ENCODE data around the gene ZBED4.

Gene ZBED4

GRCh38 chr22:49856766-49857618, 3.3 kb downstream of the ZBED4 start:
- DNase-seq = no peak

GRCh38 chr22:49858827-49859226, 5.2 kb downstream of the ZBED4 start:
- no peak for DNase-seq

- no peak for DNase-seq
Measured at GRCh38 chr22:49861642-49862495, 8.2 kb downstream of the ZBED4 start.

- no peak for DNase-seq
Measured at GRCh38 chr22:49862496-49862776, 8.8 kb downstream of the ZBED4 start.

- DNase-seq = no peak
Measured at GRCh38 chr22:49863931-49864330, 10.3 kb downstream of the ZBED4 start.

GRCh38 chr22:49865156-49865555, 11.5 kb downstream of the ZBED4 start:
- no peak for DNase-seq

- no peak for DNase-seq
Measured at GRCh38 chr22:49866134-49866533, 12.5 kb downstream of the ZBED4 start.

- no peak for DNase-seq
Measured at GRCh38 chr22:49866646-49867045, 13.0 kb downstream of the ZBED4 start.

GRCh38 chr22:49867303-49868265, 13.9 kb downstream of the ZBED4 start:
- no peak for DNase-seq

GRCh38 chr22:49869086-49869830, 15.6 kb downstream of the ZBED4 start:
- no peak for DNase-seq

- no peak for DNase-seq
Measured at GRCh38 chr22:49869845-49870712, 16.4 kb downstream of the ZBED4 start.

GRCh38 chr22:49871482-49871881, 17.8 kb downstream of the ZBED4 start:
- no peak for DNase-seq

GRCh38 chr22:49872347-49872746, 18.7 kb downstream of the ZBED4 start:
- DNase-seq = no peak

- DNase-seq = no peak
Measured at GRCh38 chr22:49873228-49873940, 19.7 kb downstream of the ZBED4 start.

GRCh38 chr22:49877642-49878041, 24.0 kb downstream of the ZBED4 start:
- no peak for DNase-seq

- no peak for DNase-seq
Measured at GRCh38 chr22:49878206-49878605, 24.6 kb downstream of the ZBED4 start.

- no peak for DNase-seq
Measured at GRCh38 chr22:49879871-49880270, 26.2 kb downstream of the ZBED4 start.

GRCh38 chr22:49880281-49880680, 26.6 kb downstream of the ZBED4 start:
- no peak for DNase-seq

- DNase-seq = no peak
Measured at GRCh38 chr22:49881856-49882255, 28.2 kb downstream of the ZBED4 start.

GRCh38 chr22:49882519-49883293, 29.1 kb downstream of the ZBED4 start:
- no peak for DNase-seq
